H9 (cell line): ENCODE measurements around the gene OGDH. TPM values are rescaled to one million over a fixed set of nuclear protein-coding genes. Genes with fewer than 3 reads are reported as not detected.

Experiments used
- DNase-seq: peaks from one replicate; pipeline ENCODE4 v3.0.0-alpha.2; 2017
- H2AFZ ChIP-seq: one replicate; pipeline ENCODE4 v1.6.1; 2013; ENCODE audit warnings: mild to moderate bottlenecking, low read length, control low read depth, moderate library complexity
- H2AK5ac ChIP-seq: 2 replicates; pipeline ENCODE4 v1.6.1; 2013; ENCODE audit warnings: low read length, control low read depth, mixed read lengths; ENCODE audit not compliant: insufficient read length
- H2BK120ac ChIP-seq: one replicate; pipeline ENCODE4 v1.6.1; 2013; ENCODE audit warnings: low read depth, mild to moderate bottlenecking, low read length, control low read depth, inconsistent platforms; ENCODE audit not compliant: poor library complexity, severe bottlenecking
- H2BK12ac ChIP-seq: 2 replicates; pipeline ENCODE4 v1.6.1; 2013; ENCODE audit warnings: low read length, control low read depth, mixed read lengths, low read depth; ENCODE audit not compliant: insufficient read length
- H2BK15ac ChIP-seq: 2 replicates; pipeline ENCODE4 v1.6.1; 2013; ENCODE audit warnings: low read depth, low read length, control low read depth
- H2BK20ac ChIP-seq: one replicate; pipeline ENCODE4 v1.6.1; 2013; ENCODE audit warnings: low read depth, mild to moderate bottlenecking, low read length, control low read depth, inconsistent platforms; ENCODE audit not compliant: poor library complexity, severe bottlenecking
- H2BK5ac ChIP-seq: 2 replicates; pipeline ENCODE4 v1.6.1; 2013; ENCODE audit warnings: low read length, control low read depth, mixed read lengths; ENCODE audit not compliant: insufficient read length
- H3K14ac ChIP-seq: 2 replicates; pipeline ENCODE4 v1.6.1; 2013; ENCODE audit warnings: low read length, control low read depth; ENCODE audit not compliant: insufficient read depth
- H3K18ac ChIP-seq: 2 replicates; pipeline ENCODE4 v1.6.1; 2013; ENCODE audit warnings: low read depth, mild to moderate bottlenecking, mixed read lengths, low read length, control low read depth; ENCODE audit not compliant: insufficient read length
- H3K23ac ChIP-seq: 2 replicates; pipeline ENCODE4 v1.6.1; 2013; ENCODE audit warnings: low read length, control low read depth, mixed read lengths, low read depth; ENCODE audit not compliant: insufficient read length
- H3K23me2 ChIP-seq: 2 replicates; pipeline ENCODE4 v1.6.1; 2013; ENCODE audit warnings: low read depth, mild to moderate bottlenecking, mixed read lengths, low read length, control low read depth; ENCODE audit not compliant: insufficient read length, poor library complexity, severe bottlenecking
- H3K27ac ChIP-seq: 2 replicates; pipeline ENCODE4 v1.5.1; 2013; ENCODE audit warnings: low read length, control low read depth, mixed read lengths, low read depth; ENCODE audit not compliant: insufficient read length
- H3K27me3 ChIP-seq: 2 replicates; pipeline ENCODE4 v1.6.1; 2013; ENCODE audit warnings: low read length, control low read depth, inconsistent platforms; ENCODE audit not compliant: insufficient read depth
- H3K4ac ChIP-seq: 2 replicates; pipeline ENCODE4 v1.6.1; 2013; ENCODE audit warnings: low read depth, mild to moderate bottlenecking, control low read depth, inconsistent platforms, low read length, moderate library complexity
- H3K4me1 ChIP-seq: 2 replicates; pipeline ENCODE4 v1.6.1; 2013; ENCODE audit warnings: low read length, control low read depth, inconsistent platforms; ENCODE audit not compliant: insufficient read depth
- H3K4me2 ChIP-seq: 2 replicates; pipeline ENCODE4 v1.6.1; 2013; ENCODE audit warnings: low read length, control low read depth, mixed read lengths; ENCODE audit not compliant: insufficient read length, insufficient read depth
- H3K56ac ChIP-seq: 2 replicates; pipeline ENCODE4 v1.6.1; 2013; ENCODE audit warnings: low read depth, mild to moderate bottlenecking, mixed read lengths, low read length, control low read depth; ENCODE audit not compliant: insufficient read length
- H3K79me1 ChIP-seq: 2 replicates; pipeline ENCODE4 v1.6.1; 2013; ENCODE audit warnings: low read depth, mild to moderate bottlenecking, moderate library complexity, low read length, control low read depth, inconsistent platforms; ENCODE audit not compliant: insufficient read depth, poor library complexity, severe bottlenecking
- H3K79me2 ChIP-seq: 2 replicates; pipeline ENCODE4 v1.6.1; 2013; ENCODE audit warnings: low read length, control low read depth, inconsistent platforms; ENCODE audit not compliant: insufficient read depth
- H3K9ac ChIP-seq: 2 replicates; pipeline ENCODE4 v1.6.1; 2013; ENCODE audit warnings: low read length, control low read depth, mixed read lengths; ENCODE audit not compliant: insufficient read length; ENCODE audit errors: extremely low read depth
- H3K9me3 ChIP-seq: one replicate; pipeline ENCODE4 v1.6.1; 2013; ENCODE audit warnings: low read depth, low read length, inconsistent platforms; ENCODE audit not compliant: control insufficient read depth
- H3T11ph ChIP-seq: one replicate; pipeline ENCODE4 v1.6.1; 2013; ENCODE audit warnings: mild to moderate bottlenecking, low read length, control low read depth, inconsistent platforms
- H4K20me1 ChIP-seq: one replicate; pipeline ENCODE4 v1.6.1; 2013; ENCODE audit not compliant: control insufficient read depth, insufficient read length, insufficient read depth
- H4K5ac ChIP-seq: 2 replicates; pipeline ENCODE4 v1.6.1; 2013; ENCODE audit warnings: low read depth, mild to moderate bottlenecking, mixed read lengths, low read length, control low read depth; ENCODE audit not compliant: insufficient read length
- H4K8ac ChIP-seq: replicated peaks from 2 replicates; pipeline ENCODE4 v1.6.1; 2013; ENCODE audit warnings: low read length, control low read depth, mixed read lengths, low read depth; ENCODE audit not compliant: insufficient read length
- H4K91ac ChIP-seq: 2 replicates; pipeline ENCODE4 v1.6.1; 2013; ENCODE audit warnings: low read depth, mild to moderate bottlenecking, moderate library complexity, mixed read lengths, low read length, control low read depth; ENCODE audit not compliant: insufficient read length
- H3K27ac Mint-ChIP-seq, 3 experiments: 2 replicates in 2 of 3; 3 replicates in 1 of 3; pipeline ENCODE4 v1.8.0; 2020 to 2021; ENCODE audit warnings: mixed read lengths in 3 of 3, mild to moderate bottlenecking in 1 of 3, moderate library complexity in 1 of 3
- H3K27me3 Mint-ChIP-seq: 2 replicates; pipeline ENCODE4 v1.8.0; 2021; ENCODE audit warnings: low read depth, mild to moderate bottlenecking, moderate library complexity, mixed read lengths
- H3K36me3 Mint-ChIP-seq, 3 experiments: 2 replicates in 2 of 3; 3 replicates in 1 of 3; pipeline ENCODE4 v1.8.0; 2020 to 2021; ENCODE audit warnings: low read depth in 3 of 3, mixed read lengths in 3 of 3; ENCODE audit not compliant: insufficient read depth in 1 of 3
- H3K4me1 Mint-ChIP-seq, 2 experiments: 2 replicates each; pipeline ENCODE4 v1.8.0; 2020; ENCODE audit warnings: mixed read lengths in 2 of 2
- H3K4me3 Mint-ChIP-seq, 2 experiments: 2 replicates in 1 of 2; 3 replicates in 1 of 2; pipeline ENCODE4 v1.8.0; 2020 to 2021; ENCODE audit warnings: mild to moderate bottlenecking in 2 of 2, mixed read lengths in 2 of 2, moderate library complexity in 1 of 2
- H3K9me3 Mint-ChIP-seq, 2 experiments: 2 replicates in 1 of 2; 3 replicates in 1 of 2; pipeline ENCODE4 v1.8.0; 2020; ENCODE audit warnings: mild to moderate bottlenecking in 2 of 2, mixed read lengths in 2 of 2, moderate library complexity in 1 of 2
- CTCF ChIP-seq: fragments of 200-600 bp; sonication (generic); conservative IDR thresholded peaks from 3 replicates; pipeline ENCODE4 v1.8.0; 2021; ENCODE audit warnings: antibody characterized with exemption, mild to moderate bottlenecking
- WGBS: extraction: QIAGEN DNeasy Blood & Tissue Kit; methylation state at CpG from one replicate; pipeline ENCODE4 v1.1.7; 2013; ENCODE audit warnings: missing lambda C conversion rate, low lambda C conversion rate, mixed read lengths; ENCODE audit not compliant: insufficient read length; ENCODE audit errors: extremely low coverage; 5-methylcytosine and 5-hydroxymethylcytosine counted together
- total RNA-seq: library from RNA; stranded (reverse); gene quantifications from 2 replicates; pipeline ENCODE4 v1.2.1, GENCODE V29; 2021

Gene OGDH
- total RNA-seq, 1 experiment from 2014 or later: 77.3 TPM

DNA sequence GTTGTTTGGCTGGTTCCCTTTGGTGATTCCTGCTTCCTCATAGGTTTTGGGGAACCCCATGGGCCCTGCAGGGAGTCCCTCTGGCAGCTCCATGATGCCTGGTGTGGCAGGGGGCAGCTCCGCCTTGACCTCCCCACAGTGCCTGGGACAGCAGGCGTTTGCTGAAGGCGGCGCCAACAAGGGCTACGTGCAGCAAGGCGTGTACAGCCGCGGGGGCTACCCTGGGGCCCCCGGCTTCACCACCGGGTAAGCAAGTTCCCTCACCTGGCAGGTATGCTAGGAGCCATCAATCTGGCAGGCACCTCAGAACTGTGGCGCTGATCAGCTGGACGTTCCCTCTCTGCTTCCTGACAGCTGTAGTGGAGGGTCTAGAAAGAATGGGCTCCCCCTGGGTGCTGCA is 150.5 kb downstream of the OGDH start:
- no CpG with 5 or more reads among the region's 12 CpGs for WGBS
- Histone ChIP-seq H3K27ac (no peak overlapping the region), H2BK20ac (no peak overlapping the region), H3K4me2 (no peak overlapping the region), H4K5ac (no peak overlapping the region), H3K14ac (no peak overlapping the region), H4K20me1 (no peaks in the 10 kb centered on the region), H3K79me2 (no peaks in the 10 kb centered on the region; the same call in 1 of the 2 replicates), H3K18ac (no peak overlapping the region), H3K56ac (no peak overlapping the region), H3T11ph (no peak overlapping the region), H4K8ac (no peak overlapping the region), H3K4me1 (no peaks in the 10 kb centered on the region), H3K9me3 (no peaks in the 10 kb centered on the region), H4K91ac (no peak overlapping the region), H2BK12ac (no peak overlapping the region), H3K79me1 (no peaks in the 10 kb centered on the region), H2BK5ac (no peak overlapping the region), H3K23ac (no peak overlapping the region), H2BK15ac (no peak overlapping the region), H2AFZ (no peak overlapping the region), H3K23me2 (no peaks in the 10 kb centered on the region), H3K27me3 (no peaks in the 10 kb centered on the region), H2BK120ac (no peak overlapping the region), H3K9ac (no peak overlapping the region), H2AK5ac (no peak overlapping the region), H3K4ac (no peak overlapping the region)
- H3K9me3 Mint-ChIP-seq: no peaks in the 10 kb centered on the region
- no peak for DNase-seq
- H3K36me3 Mint-ChIP-seq: peaks cover 8 to 32% (median 27%) of the 10 kb centered on the region in 3 experiments; a peak in 6 of 7 replicates
- no peaks in the 10 kb centered on the region for H3K27me3 Mint-ChIP-seq
- H3K4me1 Mint-ChIP-seq: peaks cover 2 to 5% of the 10 kb centered on the region in 2 experiments; a peak in 3 of 4 replicates
- H3K27ac Mint-ChIP-seq: no peak overlapping the region
- H3K4me3 Mint-ChIP-seq: no peak overlapping the region
- TF ChIP-seq CTCF: no peak
